Measurements from ENCODE around the gene FNIP2.

FNIP2 gene

DNA sequence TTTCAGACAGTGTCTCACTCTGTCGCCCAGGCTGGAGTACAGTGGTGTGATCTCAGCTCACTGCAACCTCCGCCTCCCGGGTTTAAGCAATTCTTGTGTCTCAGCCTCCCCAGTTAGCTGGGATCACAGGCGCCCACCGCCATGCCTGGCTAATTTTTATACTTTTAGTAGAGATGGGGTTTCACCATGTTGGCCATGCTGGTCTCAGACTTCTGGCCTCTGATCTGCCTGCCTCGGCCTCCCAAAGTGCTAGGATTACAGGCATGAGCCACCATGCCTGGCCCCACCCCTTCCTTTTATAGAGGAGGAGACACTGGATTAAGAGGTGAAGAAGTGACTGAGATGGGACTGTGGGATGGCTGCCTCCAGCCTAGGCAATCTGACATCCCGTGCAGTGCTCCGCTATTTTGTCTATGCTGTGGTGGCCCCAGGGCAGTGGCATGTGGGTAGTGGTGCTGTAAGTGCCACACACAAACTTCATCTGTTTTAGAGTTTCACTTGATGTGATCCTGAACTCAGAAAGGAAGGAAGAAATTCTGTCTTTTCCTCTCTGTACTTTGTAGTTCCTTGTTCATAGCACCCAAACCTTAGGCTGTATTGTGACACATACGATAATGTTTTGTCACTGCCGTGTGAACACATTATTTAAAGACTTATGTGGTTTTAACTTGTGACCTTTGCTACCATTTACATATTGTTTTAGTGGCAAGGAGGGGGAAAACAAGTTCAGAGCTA lies 48.9 kb downstream of the FNIP2 start:
- H3K4me1 ChIP-seq (ENCODE audit: low read depth, poor library complexity, severe bottlenecking): peaks cover 45% of the 10 kb centered on the region
- no peak overlapping the region for H3K27ac ChIP-seq
- no peak overlapping the region for H3K9ac ChIP-seq
- H3K4me3 ChIP-seq (IDR thresholded peaks at IDR 0.05; ENCODE audit: insufficient read depth, low read depth, low read length): no peak overlapping the region
- no peaks in the 10 kb centered on the region for H3K27me3 ChIP-seq (ENCODE audit: insufficient read depth, low read depth)
- H3K4me2 ChIP-seq: no peak overlapping the region
- H3K36me3 ChIP-seq (ENCODE audit: insufficient read depth): no peaks in the 10 kb centered on the region
- H2AFZ ChIP-seq (ENCODE audit: low read depth): no peak overlapping the region
- peaks cover 11% of the 10 kb centered on the region; the same call in 1 of the 2 replicates for H3K79me2 ChIP-seq (ENCODE audit: insufficient read depth, low read depth)
- no peaks in the 10 kb centered on the region for H4K20me1 ChIP-seq (ENCODE audit: insufficient read depth)
- TF ChIP-seq CTCF (conservative IDR thresholded peaks at IDR 0.05; ENCODE audit: low read depth, low read length): no peak

- TF ChIP-seq CTCF (conservative IDR thresholded peaks at IDR 0.05; ENCODE audit: low read depth, low read length): no peak
- Histone ChIP-seq H3K4me3 (IDR thresholded peaks at IDR 0.05; ENCODE audit: insufficient read depth, low read depth, low read length) (no peak overlapping the region), H2AFZ (ENCODE audit: low read depth) (no peak overlapping the region), H3K79me2 (ENCODE audit: insufficient read depth, low read depth) (peaks cover 19% of the 10 kb centered on the region; the same call in 1 of the 2 replicates), H3K27me3 (ENCODE audit: insufficient read depth, low read depth) (no peaks in the 10 kb centered on the region), H3K9ac (no peak overlapping the region), H3K4me2 (no peak overlapping the region), H4K20me1 (ENCODE audit: insufficient read depth) (no peaks in the 10 kb centered on the region), H3K36me3 (ENCODE audit: insufficient read depth) (no peaks in the 10 kb centered on the region), H3K4me1 (ENCODE audit: low read depth, poor library complexity, severe bottlenecking) (peaks cover 55% of the 10 kb centered on the region), H3K27ac (no peak overlapping the region)
Measured at GRCh38 chr4:158818560-158819140, 49.8 kb downstream of the FNIP2 start.

DNA sequence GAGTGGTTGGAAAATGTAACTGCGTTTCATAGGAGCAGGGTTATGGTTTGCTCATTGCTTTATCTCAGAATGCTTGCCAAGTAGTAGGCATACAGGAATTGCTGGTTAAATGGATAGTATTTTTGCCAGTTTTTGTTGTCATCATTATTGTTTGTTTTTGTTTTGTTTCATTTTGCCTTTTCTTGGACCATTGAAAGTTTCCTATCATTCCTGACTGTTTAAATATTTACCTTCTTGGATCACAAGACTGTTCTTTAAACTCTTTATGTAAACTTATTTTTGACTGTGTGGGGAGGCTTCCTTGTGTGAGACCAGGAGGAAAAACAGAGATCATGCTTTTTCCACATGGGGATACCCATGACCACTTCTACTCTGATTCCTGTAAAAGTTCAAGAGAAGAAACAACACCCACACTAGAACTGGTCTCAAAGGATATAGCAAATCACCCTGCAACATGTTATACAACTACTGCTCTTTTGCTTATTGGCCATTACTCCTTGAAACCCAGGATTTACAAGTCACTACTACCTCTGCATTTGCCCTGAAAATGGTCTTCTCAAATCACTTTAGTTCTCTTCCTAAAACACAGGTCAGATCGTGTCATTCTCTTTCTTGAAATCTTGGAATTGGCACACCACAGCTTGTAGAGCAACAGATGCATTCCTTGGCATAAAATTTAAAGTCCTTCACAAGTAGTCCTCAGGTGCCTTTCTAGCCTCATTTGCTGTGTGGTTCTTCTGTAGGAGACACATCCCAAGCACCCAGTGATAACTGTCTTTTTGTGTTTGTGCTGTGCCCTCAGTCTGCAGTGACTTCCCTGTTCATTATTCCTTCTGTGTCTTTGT lies 51.3 kb downstream of the FNIP2 start:
- Histone ChIP-seq H2AFZ (ENCODE audit: low read depth) (no peak overlapping the region), H4K20me1 (ENCODE audit: insufficient read depth) (no peaks in the 10 kb centered on the region), H3K27me3 (ENCODE audit: insufficient read depth, low read depth) (no peaks in the 10 kb centered on the region), H3K4me2 (peak overlapping the region; percentile 8; the same call in 1 of the 2 replicates), H3K36me3 (ENCODE audit: insufficient read depth) (no peaks in the 10 kb centered on the region), H3K9ac (no peak overlapping the region), H3K79me2 (ENCODE audit: insufficient read depth, low read depth) (peaks cover 19% of the 10 kb centered on the region; the same call in 1 of the 2 replicates), H3K4me1 (ENCODE audit: low read depth, poor library complexity, severe bottlenecking) (peaks cover 70% of the 10 kb centered on the region), H3K27ac (no peak overlapping the region), H3K4me3 (IDR thresholded peaks at IDR 0.05; ENCODE audit: insufficient read depth, low read depth, low read length) (no peak overlapping the region)
- TF ChIP-seq CTCF (conservative IDR thresholded peaks at IDR 0.05; ENCODE audit: low read depth, low read length): no peak

DNA sequence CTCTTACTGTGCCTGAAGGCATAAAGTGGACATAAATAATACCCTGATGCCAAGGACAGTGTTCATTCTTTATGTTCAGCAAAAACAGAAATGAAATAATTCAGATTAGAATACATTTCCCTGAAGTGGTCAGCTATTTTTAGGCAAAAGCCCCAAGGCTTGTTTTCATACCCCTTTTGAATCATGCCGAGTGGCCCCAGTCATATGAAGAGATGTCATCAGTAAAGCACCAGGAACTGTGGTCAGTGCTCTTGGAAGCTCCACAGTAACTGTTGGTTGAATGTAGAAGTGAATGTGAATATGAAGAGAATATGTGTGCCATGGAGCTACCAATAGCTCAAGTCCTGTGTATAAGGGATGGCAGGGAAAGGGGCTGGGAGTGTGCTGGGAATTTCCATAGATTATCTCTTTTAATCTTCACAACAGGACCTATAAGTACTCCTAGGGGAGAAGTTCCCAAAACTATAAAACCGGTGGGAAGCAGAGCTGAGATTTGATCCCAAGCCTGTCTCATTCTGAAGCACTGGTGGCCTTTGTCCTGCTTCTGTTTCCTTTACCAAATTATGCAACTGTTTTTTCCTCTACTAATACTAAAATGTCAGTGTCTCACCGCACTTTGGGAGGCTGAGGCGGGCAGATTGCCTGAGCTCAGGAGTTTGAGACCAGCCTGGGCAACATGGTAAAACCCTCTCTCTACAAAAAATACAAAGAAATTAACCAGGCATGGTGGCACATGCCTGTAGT lies 52.6 kb downstream of the FNIP2 start:
- Histone ChIP-seq H3K4me2 (peak overlapping the region; percentile 8; the same call in 1 of the 2 replicates), H3K4me3 (IDR thresholded peaks at IDR 0.05; ENCODE audit: insufficient read depth, low read depth, low read length) (no peak overlapping the region), H3K36me3 (ENCODE audit: insufficient read depth) (no peaks in the 10 kb centered on the region), H2AFZ (ENCODE audit: low read depth) (no peak overlapping the region), H3K27me3 (ENCODE audit: insufficient read depth, low read depth) (no peaks in the 10 kb centered on the region), H3K9ac (no peak overlapping the region), H3K79me2 (ENCODE audit: insufficient read depth, low read depth) (peaks cover 19% of the 10 kb centered on the region; the same call in 1 of the 2 replicates), H3K4me1 (ENCODE audit: low read depth, poor library complexity, severe bottlenecking) (peaks cover 77% of the 10 kb centered on the region), H3K27ac (no peak overlapping the region), H4K20me1 (ENCODE audit: insufficient read depth) (no peaks in the 10 kb centered on the region)
- TF ChIP-seq CTCF (conservative IDR thresholded peaks at IDR 0.05; ENCODE audit: low read depth, low read length): no peak

Measured in KMS-11 (cell line).